T-cell (primary cell): ENCODE data around the gene PRKACA. TPM values are rescaled to one million over a fixed set of nuclear protein-coding genes. Genes with fewer than 3 reads are reported as not detected.

Experiments used
- ATAC-seq, 4 experiments: fragments of 200-7000 bp in 3 of 4; fragments of 150-1000 bp in 1 of 4; cut with Tn5 transposase; replicated peaks in 1 of 4; 1 replicate in 3 of 4; 2 replicates in 1 of 4; pipeline ENCODE4 v1.10.0; 2021; ENCODE audit warnings: moderate library complexity in 3 of 4, mild to moderate bottlenecking in 2 of 4, moderate number of reproducible peaks in 1 of 4
- CTCF ChIA-PET, 2 donors: fragments of 300-600 bp; sonication (Branson Sonifier 250); formaldehyde crosslinking; loops; one replicate each; lab custom pipeline; 2022; ENCODE audit warnings: antibody characterized with exemption in 2 of 2; lab: Charles Lee
- POLR2A ChIA-PET, 2 donors: fragments of 300-600 bp; sonication (Branson Sonifier 250); formaldehyde crosslinking; loops; one replicate each; lab custom pipeline; 2022; ENCODE audit warnings: antibody characterized with exemption in 2 of 2; lab: Charles Lee
- DNase-seq, 35 experiments: peaks; one replicate each; pipeline versions ENCODE4 v3.0.0 to v3.0.0-alpha.2; 2013 to 2023
- H3K27ac ChIP-seq: one replicate; pipeline ENCODE4 v1.5.1; 2013; ENCODE audit warnings: low read length
- H3K27me3 ChIP-seq, 2 experiments: replicated peaks in 1 of 2; 1 replicate in 1 of 2; 2 replicates in 1 of 2; pipeline versions ENCODE4 v1.6.1 to v1.7.0; 2013; ENCODE audit warnings: low read length in 1 of 2, mixed read lengths in 1 of 2; ENCODE audit not compliant: control insufficient read depth in 2 of 2, insufficient read depth in 2 of 2; ENCODE audit errors: extremely low read depth in 1 of 2
- H3K36me3 ChIP-seq, 2 donors: 1 replicate in 1 of 2; 2 replicates in 1 of 2; pipeline versions ENCODE4 v1.6.1 to v1.7.0; 2013; ENCODE audit warnings: low read length in 1 of 2; ENCODE audit not compliant: control insufficient read depth in 2 of 2, insufficient read depth in 1 of 2; ENCODE audit errors: extremely low read depth in 1 of 2
- H3K4me1 ChIP-seq, 2 experiments: 1 replicate in 1 of 2; 2 replicates in 1 of 2; pipeline versions ENCODE4 v1.6.1 to v1.7.0; 2013; ENCODE audit warnings: low read length in 2 of 2, mixed read lengths in 1 of 2; ENCODE audit not compliant: insufficient read depth in 2 of 2, control insufficient read depth in 1 of 2; ENCODE audit errors: extremely low read depth in 1 of 2
- H3K4me3 ChIP-seq, 2 donors: 1 replicate in 1 of 2; 2 replicates in 1 of 2; pipeline versions ENCODE4 v1.5.1 to v1.7.0; 2013; ENCODE audit warnings: mild to moderate bottlenecking in 2 of 2, low read length in 1 of 2, moderate library complexity in 1 of 2; ENCODE audit not compliant: control insufficient read depth in 1 of 2; ENCODE audit errors: extremely low read depth in 1 of 2
- H3K9me3 ChIP-seq: 2 replicates; pipeline ENCODE4 v1.7.0; 2013
- H3K27ac Mint-ChIP-seq, 2 donors: one replicate each; pipeline ENCODE4 v1.8.0; 2020 to 2021; ENCODE audit warnings: mild to moderate bottlenecking in 2 of 2, mixed read lengths in 2 of 2
- H3K27me3 Mint-ChIP-seq, 2 donors: one replicate each; pipeline ENCODE4 v1.8.0; 2021 to 2022; ENCODE audit warnings: mixed read lengths in 2 of 2
- H3K36me3 Mint-ChIP-seq: one replicate; pipeline ENCODE4 v1.8.0; 2021; ENCODE audit warnings: mixed read lengths
- H3K4me1 Mint-ChIP-seq, 3 donors: one replicate each; pipeline ENCODE4 v1.8.0; 2020 to 2022; ENCODE audit warnings: mixed read lengths in 3 of 3, mild to moderate bottlenecking in 1 of 3
- H3K4me3 Mint-ChIP-seq, 3 donors: one replicate each; pipeline ENCODE4 v1.8.0; 2020 to 2022; ENCODE audit warnings: mild to moderate bottlenecking in 3 of 3, mixed read lengths in 3 of 3, moderate library complexity in 3 of 3
- H3K9me3 Mint-ChIP-seq, 3 donors: one replicate each; pipeline ENCODE4 v1.8.0; 2020 to 2022; ENCODE audit warnings: mixed read lengths in 3 of 3
- WGBS: methylation state at CpG from one replicate; pipeline ENCODE4 v1.1.5; 2013; ENCODE audit warnings: missing lambda C conversion rate; ENCODE audit not compliant: insufficient coverage; 5-methylcytosine and 5-hydroxymethylcytosine counted together
- total RNA-seq, 35 experiments: library from RNA in 6 of 35; stranded (reverse) in 6 of 35; fragments of 120-200 nt in 1 of 35; gene quantifications; one replicate each; pipeline versions ENCODE4 v1.2.1 to v1.2.4 and lab custom pipeline; 2013 to 2026

The PRKACA gene
- total RNA-seq, 5 donors from 2014 or later (not counting 1 experiment from before 2014, with no cell fraction given): 43.0 to 53.5 (median 48.9) TPM

DNA sequence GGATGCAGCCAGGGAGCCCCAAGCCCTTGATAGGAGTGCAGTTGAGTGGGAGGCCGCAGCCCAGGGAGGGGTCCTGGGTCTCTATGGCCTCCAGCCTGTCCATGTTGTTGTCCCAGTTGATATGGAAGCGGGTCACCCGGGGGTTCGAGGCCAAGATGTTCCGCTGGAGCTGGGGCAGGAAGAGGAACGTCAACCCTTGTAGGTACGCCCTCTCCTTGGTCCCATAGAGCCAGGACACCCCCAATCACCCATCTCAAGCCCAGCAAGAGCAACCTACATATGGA is 2.9 kb upstream of the PRKACA start:
- Mint-ChIP-seq H3K9me3 (no peaks in the 10 kb centered on the region), H3K27ac (no peak overlapping the region), H3K4me3 (no peak overlapping the region), H3K36me3 (no peaks in the 10 kb centered on the region), H3K27me3 (no peaks in the 10 kb centered on the region), H3K4me1 (peaks cover 23 to 28% (median 26%) of the 10 kb centered on the region in 3 donors)
- DNase-seq: no peak
- H3K4me1 ChIP-seq: peaks cover 15 to 28% of the 10 kb centered on the region in 2 experiments
- no peaks in the 10 kb centered on the region for H3K9me3 ChIP-seq
- no peaks in the 10 kb centered on the region for H3K27me3 ChIP-seq
- no peaks in the 10 kb centered on the region for H3K36me3 ChIP-seq
- ATAC-seq: no peak
- CTCF ChIA-PET: no interaction called here
- POLR2A ChIA-PET: no interaction called here
- H3K27ac ChIP-seq: no peak overlapping the region
- H3K4me3 ChIP-seq: no peak overlapping the region
- WGBS: 100% methylated on average over 1 of the region's 7 CpGs

- no peaks in the 10 kb centered on the region for H3K9me3 Mint-ChIP-seq
- POLR2A ChIA-PET: no interaction called here
- Histone ChIP-seq H3K4me3 (no peak overlapping the region), H3K36me3 (no peaks in the 10 kb centered on the region), H3K4me1 (peaks cover 18 to 31% of the 10 kb centered on the region in 2 experiments), H3K9me3 (no peaks in the 10 kb centered on the region), H3K27ac (no peak overlapping the region), H3K27me3 (no peaks in the 10 kb centered on the region)
- H3K27me3 Mint-ChIP-seq: no peaks in the 10 kb centered on the region
- DNase-seq (no peak), ATAC-seq (no peak)
- peaks cover 29 to 33% (median 29%) of the 10 kb centered on the region in 3 donors for H3K4me1 Mint-ChIP-seq
- H3K27ac Mint-ChIP-seq: peak overlapping the region in 1 of 2 donors; percentile 39
- no peaks in the 10 kb centered on the region for H3K36me3 Mint-ChIP-seq
- CTCF ChIA-PET: no interaction called here
- WGBS: 97% methylated on average over 5 of the region's 7 CpGs
- peak overlapping the region in 1 of 3 donors; percentile 7 for H3K4me3 Mint-ChIP-seq
Observed at GRCh38 chr19:14119644-14120496, 2.3 kb upstream of the PRKACA start.

DNA sequence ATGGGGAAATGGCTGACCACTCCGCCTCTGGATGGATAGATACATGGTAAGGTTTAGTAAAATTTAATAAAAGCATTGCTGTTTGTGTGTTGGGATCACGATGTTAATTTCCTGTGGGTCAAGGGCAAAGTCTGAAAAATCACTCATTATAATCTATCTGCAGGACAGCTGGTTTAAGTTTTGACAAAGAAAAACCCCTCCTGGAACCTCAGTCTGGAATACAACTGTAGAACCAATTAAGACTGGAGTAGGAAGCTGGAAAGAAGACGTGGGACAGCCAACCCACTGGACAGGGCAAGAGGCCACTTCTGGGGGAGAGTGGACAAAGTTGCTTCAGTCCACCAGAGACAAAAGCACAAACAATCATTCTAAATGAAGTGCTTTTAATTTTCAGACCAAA is 1.6 kb upstream of the PRKACA start:
- no peaks in the 10 kb centered on the region for H3K9me3 Mint-ChIP-seq
- H3K27ac Mint-ChIP-seq: peak overlapping the region; percentile 87 to 89
- Histone ChIP-seq H3K4me3 (no peak overlapping the region), H3K4me1 (peaks cover 22 to 35% of the 10 kb centered on the region in 2 experiments), H3K27ac (peak overlapping the region; percentile 76), H3K27me3 (no peaks in the 10 kb centered on the region), H3K36me3 (no peaks in the 10 kb centered on the region), H3K9me3 (no peaks in the 10 kb centered on the region)
- peaks cover 32 to 37% (median 33%) of the 10 kb centered on the region in 3 donors for H3K4me1 Mint-ChIP-seq
- ATAC-seq (no peak), DNase-seq (no peak)
- ChIA-PET CTCF (interaction anchor here in 1 of 2 donors (0.5 to 0.6 kb wide), 2 partner anchors 17 to 42 kb away, joined by 3 read pairs; partner anchors contain the start of gene ASF1B), POLR2A (no interaction called here)
- no peaks in the 10 kb centered on the region for H3K27me3 Mint-ChIP-seq
- WGBS: 100% methylated on average over 1 of the region's 3 CpGs
- no peaks in the 10 kb centered on the region for H3K36me3 Mint-ChIP-seq
- peak overlapping the region; percentile 81 to 96 (median 89) for H3K4me3 Mint-ChIP-seq

GRCh38 chr19:14118165-14119051 is 846 bp upstream of the PRKACA start:
- DNase-seq (peak in 34 of 35 experiments; percentile 19 to 78 (median 60)), ATAC-seq (peak in 1 of 4 experiments; percentile 30)
- H3K9me3 ChIP-seq: no peaks in the 10 kb centered on the region
- H3K36me3 ChIP-seq: no peaks in the 10 kb centered on the region
- H3K27me3 ChIP-seq: no peaks in the 10 kb centered on the region
- peak overlapping the region; percentile 51 to 67 for H3K4me3 ChIP-seq
- Mint-ChIP-seq H3K27ac (peak overlapping the region; percentile 87 to 89), H3K36me3 (no peaks in the 10 kb centered on the region), H3K9me3 (no peaks in the 10 kb centered on the region), H3K4me1 (peaks cover 39 to 41% (median 40%) of the 10 kb centered on the region in 3 donors), H3K27me3 (no peaks in the 10 kb centered on the region), H3K4me3 (peak overlapping the region; percentile 81 to 96 (median 89))
- WGBS: 1% methylated on average over 49 of the region's 61 CpGs
- H3K27ac ChIP-seq: peak overlapping the region; percentile 76
- peaks cover 24 to 43% of the 10 kb centered on the region in 2 experiments for H3K4me1 ChIP-seq
- ChIA-PET POLR2A (no interaction called here), CTCF (interaction anchor here (0.5 to 1.2 kb wide), 4 partner anchors 18 to 369 kb away, joined by 3 to 6 read pairs (median 4); partner anchors contain the start of gene ASF1B (in 2 of the 2))

DNA sequence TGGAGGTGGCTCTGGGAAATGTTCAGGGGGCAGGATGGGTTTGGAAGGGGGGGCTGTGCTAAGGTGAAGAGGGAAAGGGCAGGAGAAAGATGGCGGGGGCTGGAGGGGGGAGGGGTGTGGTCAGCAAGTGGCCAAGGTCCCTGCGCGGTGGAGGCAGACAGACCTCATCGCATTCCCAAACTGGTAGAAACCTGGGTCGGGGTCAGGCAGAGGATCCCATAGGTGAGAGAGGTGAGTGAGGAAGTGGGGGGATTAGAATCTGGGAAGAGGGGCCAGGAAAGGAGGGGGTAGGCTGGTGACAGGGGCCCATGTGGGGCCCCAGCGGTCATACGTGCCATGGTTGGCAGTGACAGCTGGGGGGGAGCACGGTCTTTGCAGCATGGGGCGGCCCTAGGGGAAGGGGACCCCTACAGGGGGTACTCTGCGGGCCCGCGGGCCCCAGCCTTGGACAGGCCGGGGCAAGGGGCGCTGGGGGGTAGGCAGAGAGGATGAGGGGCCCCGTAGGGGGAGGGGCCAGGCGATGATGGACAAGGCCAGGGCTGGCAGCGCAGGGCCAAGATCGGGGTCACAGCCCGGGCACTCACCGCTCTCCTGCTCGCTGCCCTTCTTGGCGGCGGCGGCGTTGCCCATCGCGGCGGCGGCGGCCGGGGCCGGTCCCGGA is 514 bp downstream of the PRKACA start:
- Histone ChIP-seq H3K36me3 (no peaks in the 10 kb centered on the region), H3K4me1 (peaks cover 31 to 56% of the 10 kb centered on the region in 2 experiments), H3K27ac (no peak overlapping the region), H3K4me3 (peak overlapping the region; percentile 74 to 78), H3K9me3 (no peaks in the 10 kb centered on the region), H3K27me3 (no peaks in the 10 kb centered on the region)
- WGBS: under 1% methylated on average over 32 of the region's 33 CpGs
- POLR2A ChIA-PET: interaction anchor here in 1 of 2 donors (0.7 kb wide), 1 partner anchor 115 kb away, joined by 3 read pairs; no protein-coding TSS in a partner anchor
- CTCF ChIA-PET: interaction anchor here in 1 of 2 donors (0.6 to 2.3 kb wide), 3 partner anchors 20 to 342 kb away, joined by 3 to 10 read pairs (median 7); partner anchors contain the start of gene ASF1B
- Mint-ChIP-seq H3K27me3 (no peaks in the 10 kb centered on the region), H3K36me3 (no peaks in the 10 kb centered on the region), H3K27ac (peak overlapping the region; percentile 72 to 80), H3K9me3 (no peaks in the 10 kb centered on the region), H3K4me1 (peaks cover 40 to 54% (median 52%) of the 10 kb centered on the region in 3 donors), H3K4me3 (peak overlapping the region; percentile 88 to 95 (median 92))
- peak in 22 of 35 experiments; percentile 10 to 35 (median 18) for DNase-seq
- ATAC-seq: peak in 2 of 4 experiments; percentile 1
